Endothelial cell of umbilical vein (primary cell): ENCODE measurements around the gene RTL5. TPM values are rescaled to one million over a fixed set of nuclear protein-coding genes. Genes with fewer than 3 reads are reported as not detected.

ENCODE experiments used
- BruUV-seq: library from RNA; stranded (reverse); fragments of 400-500 nt; replicated peaks from 2 replicates; lab custom pipeline; 2021; lab: Mats Ljungman, UMichigan
- CTCF ChIA-PET: fragments of 300-600, 350-600 bp; sonication (Branson Sonifier 250); formaldehyde crosslinking; loops from one replicate; lab custom pipeline; 2021; ENCODE audit warnings: antibody characterized with exemption, inconsistent platforms; lab: Charles Lee
- POLR2A ChIA-PET: fragments of 300-600, 350-600 bp; sonication (Branson Sonifier 250); formaldehyde crosslinking; loops from one replicate; lab custom pipeline; 2021; ENCODE audit warnings: antibody characterized with exemption, inconsistent platforms; lab: Charles Lee
- DNase-seq: peaks from one replicate; pipeline ENCODE4 v3.0.0-alpha.2; 2011; ENCODE audit warnings: low read depth, low spot score
- FAIRE-seq: peaks from 2 replicates; lab custom pipeline; 2011; peaks lifted over from hg19 to GRCh38; lab: Jason Lieb, UNC
- H2AFZ ChIP-seq: 2 replicates; pipeline ENCODE4 v1.6.0; 2012; ENCODE audit warnings: low read depth, low read length, control low read depth, inconsistent platforms
- H3K27ac ChIP-seq: 2 replicates; pipeline ENCODE4 v1.5.1; 2011; ENCODE audit warnings: low read depth, mild to moderate bottlenecking, control low read depth, low read length, moderate library complexity; ENCODE audit not compliant: insufficient read depth
- H3K27me3 ChIP-seq, 2 experiments: 2 replicates each; pipeline versions ENCODE4 v1.6.0 to v1.6.1; 2011; ENCODE audit warnings: low read length in 2 of 2, mixed read lengths in 1 of 2; ENCODE audit not compliant: control insufficient read depth in 2 of 2, insufficient read depth in 2 of 2
- H3K36me3 ChIP-seq, 2 experiments: 2 replicates in 1 of 2; 3 replicates in 1 of 2; pipeline ENCODE4 v1.5.1; 2011; ENCODE audit warnings: low read length in 2 of 2, mild to moderate bottlenecking in 1 of 2, moderate library complexity in 1 of 2; ENCODE audit not compliant: control insufficient read depth in 2 of 2, insufficient read depth in 2 of 2; ENCODE audit errors: extremely low read depth in 1 of 2
- H3K4me1 ChIP-seq: 3 replicates; pipeline ENCODE4 v1.5.1; 2011; ENCODE audit warnings: mild to moderate bottlenecking, low read length; ENCODE audit not compliant: control insufficient read depth, insufficient read depth; ENCODE audit errors: extremely low read depth
- H3K4me2 ChIP-seq: 2 replicates; pipeline ENCODE4 v1.6.1; 2011; ENCODE audit warnings: low read length, control low read depth, mixed read lengths; ENCODE audit not compliant: insufficient read depth
- H3K4me3 ChIP-seq, 3 experiments: fragments of 200-600 bp in 1 of 3; sonication (generic), shearing (Covaris generic) in 1 of 3; replicated peaks in 1 of 3; 2 replicates each; pipeline ENCODE4 v1.5.1; 2011 to 2016; ENCODE audit warnings: control low read depth in 3 of 3, low read length in 3 of 3, mild to moderate bottlenecking in 2 of 3, inconsistent platforms in 1 of 3, low read depth in 1 of 3, moderate library complexity in 1 of 3; ENCODE audit not compliant: insufficient read depth in 1 of 3
- H3K79me2 ChIP-seq: 2 replicates; pipeline ENCODE4 v1.6.0; 2012; ENCODE audit warnings: low read length, inconsistent platforms; ENCODE audit not compliant: control insufficient read depth, insufficient read depth
- H3K9ac ChIP-seq: replicated peaks from 2 replicates; pipeline ENCODE3; 2011; ENCODE audit warnings: low read length, control low read depth; ENCODE audit not compliant: insufficient read depth; ENCODE audit errors: extremely low read depth
- H3K9me1 ChIP-seq: replicated peaks from 3 replicates; pipeline ENCODE4 v1.6.0; 2011; ENCODE audit warnings: mild to moderate bottlenecking, low read length; ENCODE audit not compliant: control insufficient read depth, insufficient read depth; ENCODE audit errors: extremely low read depth
- H3K9me3 ChIP-seq: replicated peaks from 2 replicates; pipeline ENCODE4 v1.5.1; 2012; ENCODE audit warnings: low read length, inconsistent platforms; ENCODE audit not compliant: control insufficient read depth, insufficient read depth
- H4K20me1 ChIP-seq: replicated peaks from 2 replicates; pipeline ENCODE3; 2011; ENCODE audit warnings: mild to moderate bottlenecking, low read length; ENCODE audit not compliant: control insufficient read depth, insufficient read depth; ENCODE audit errors: extremely low read depth
- EZH2 ChIP-seq: IDR thresholded peaks from 2 replicates; pipeline ENCODE4 v1.6.1; 2012; ENCODE audit warnings: borderline replicate concordance, low read depth, mild to moderate bottlenecking, moderate library complexity, low read length, inconsistent platforms; ENCODE audit not compliant: severe bottlenecking
- FOS ChIP-seq: IDR thresholded peaks from 2 replicates; pipeline ENCODE4 v1.6.1; 2011; ENCODE audit warnings: mild to moderate bottlenecking, low read length, moderate library complexity, borderline replicate concordance; ENCODE audit not compliant: insufficient read depth
- GATA2 ChIP-seq: IDR thresholded peaks from 2 replicates; pipeline ENCODE4 v1.7.0; 2011; ENCODE audit warnings: low read depth, mild to moderate bottlenecking, moderate library complexity, mixed read lengths, low read length; ENCODE audit not compliant: insufficient read length, insufficient read depth
- JUN ChIP-seq: IDR thresholded peaks from 2 replicates; pipeline ENCODE4 v1.6.1; 2011; ENCODE audit warnings: borderline replicate concordance, low read depth; ENCODE audit not compliant: insufficient read length, insufficient read depth
- MYC ChIP-seq: IDR thresholded peaks from one replicate; pipeline ENCODE4 v1.6.1; 2011; ENCODE audit warnings: mild to moderate bottlenecking, low read depth, low read length
- POLR2A ChIP-seq: IDR thresholded peaks from 2 replicates; pipeline ENCODE4 v1.6.1; 2012; ENCODE audit warnings: low read depth, mild to moderate bottlenecking, control low read depth, low read length
- POLR2AphosphoS5 ChIP-seq: IDR thresholded peaks from 2 replicates; pipeline ENCODE4 v1.6.1; 2012; ENCODE audit warnings: low read depth, mild to moderate bottlenecking, control low read depth, low read length, moderate library complexity; ENCODE audit not compliant: insufficient read depth
- dilution Hi-C: fragments of 300-500 bp; cut with MboI; formaldehyde crosslinking; loops from one replicate; pipeline ENCODE4 v1.15.0; 2019; ENCODE audit warnings: low sequenced_read_pairs; ENCODE audit not compliant: extremely low pct_ligation_motif_present
- intact Hi-C: fragments of 100-400 bp; cut with micrococcal nuclease; formaldehyde crosslinking; loops from one replicate; pipeline ENCODE4 v1.10.0; 2022
- polyA plus RNA-seq, 4 experiments: library from polyadenylated mRNA; depleted of rRNA in 3 of 4; stranded (reverse) in 3 of 4; unstranded in 1 of 4; fragments of >200 nt; gene quantifications; 2 replicates each; pipeline versions ENCODE4 v1.2.1 to v1.2.3, GENCODE V29; 2011 to 2012; ENCODE audit warnings: missing spikeins in 1 of 4
- total RNA-seq: library from RNA; stranded (reverse); gene quantifications from 2 replicates; pipeline ENCODE4 v1.2.3, GENCODE V29; 2021
- TF ChIP-seq, protein P1 (sequence below), 2 donors: IDR thresholded peaks; 1 replicate in 1 of 2; 2 replicates in 1 of 2; pipeline ENCODE4 v1.5.1; 2011; ENCODE audit warnings: low read length in 2 of 2, mild to moderate bottlenecking in 2 of 2, moderate library complexity in 2 of 2, control low read depth in 1 of 2, inconsistent platforms in 1 of 2, low read depth in 1 of 2; ENCODE audit not compliant: insufficient read depth in 1 of 2; ENCODE audit errors: extremely low read depth in 1 of 2
- TF ChIP-seq, protein P2 (sequence below): IDR thresholded peaks from 2 replicates; pipeline ENCODE4 v1.6.1; 2011; ENCODE audit not compliant: insufficient read depth, insufficient read length

RTL5 gene
- total and polyA plus RNA-seq, 2 donors (not counting 3 experiments of a cell fraction or from before 2014, with no cell fraction given), result 1.0 to 1.7 TPM

DNA sequence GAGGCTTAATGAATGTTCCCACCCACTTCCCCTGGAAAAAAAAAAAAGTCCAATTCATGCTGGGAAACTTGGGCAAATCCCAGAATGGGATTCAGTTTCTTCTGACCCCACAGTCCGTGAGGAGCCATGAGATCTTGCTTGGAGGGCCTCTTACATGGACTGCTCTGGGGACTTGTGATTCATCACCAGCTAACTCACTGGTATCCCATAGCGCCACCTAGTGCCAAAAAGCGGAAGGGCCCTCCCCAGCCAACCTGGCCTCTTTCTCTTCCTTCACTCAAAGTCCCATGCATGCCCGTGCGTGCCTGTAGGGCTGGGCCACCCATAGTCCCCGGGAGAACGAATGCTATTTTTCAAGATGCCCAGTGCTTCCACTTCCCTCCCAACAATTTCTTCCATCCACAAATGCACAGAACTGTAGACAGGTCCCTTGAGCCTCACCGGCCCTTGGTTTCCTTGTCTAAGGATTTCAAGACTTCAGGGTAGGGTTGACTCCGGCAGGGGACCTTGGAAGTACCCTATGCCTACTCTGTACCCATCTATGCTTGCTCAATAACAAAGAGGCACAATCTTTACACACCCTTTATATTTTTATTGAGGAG, 5.1 kb downstream of the RTL5 start:
- Histone ChIP-seq H3K9me3 (no peaks in the 10 kb centered on the region), H3K4me3 (no peak overlapping the region), H2AFZ (no peak overlapping the region), H3K9ac (no peak overlapping the region), H3K4me1 (peaks cover 56% of the 10 kb centered on the region), H3K4me2 (no peak overlapping the region), H3K27ac (no peak overlapping the region), H3K27me3 (no peaks in the 10 kb centered on the region), H4K20me1 (no peaks in the 10 kb centered on the region), H3K9me1 (no peaks in the 10 kb centered on the region), H3K36me3 (no peaks in the 10 kb centered on the region), H3K79me2 (peaks cover 23% of the 10 kb centered on the region)
- intact Hi-C loops (loop anchor here (1.0 to 5.0 kb wide), 9 partner anchors 46 to 268 kb away; partner anchors contain the start of genes NHSL2 and PIN4), dilution Hi-C loops (no loop called here)
- no TSS peak for BruUV-seq
- CTCF ChIA-PET, result interaction anchor here (1.0 to 8.0 kb wide), 10 partner anchors 46 to 128 kb away, joined by 5 to 122 read pairs (median 8); partner anchors contain the start of gene PIN4
- FAIRE-seq (peak; percentile 97), DNase-seq (peak; percentile 86)
- TF ChIP-seq FOS, result peak; percentile 64
- peak; percentile 24 for TF ChIP-seq POLR2AphosphoS5
- TF ChIP-seq GATA2, result no peak
- TF ChIP-seq, protein P1, sequence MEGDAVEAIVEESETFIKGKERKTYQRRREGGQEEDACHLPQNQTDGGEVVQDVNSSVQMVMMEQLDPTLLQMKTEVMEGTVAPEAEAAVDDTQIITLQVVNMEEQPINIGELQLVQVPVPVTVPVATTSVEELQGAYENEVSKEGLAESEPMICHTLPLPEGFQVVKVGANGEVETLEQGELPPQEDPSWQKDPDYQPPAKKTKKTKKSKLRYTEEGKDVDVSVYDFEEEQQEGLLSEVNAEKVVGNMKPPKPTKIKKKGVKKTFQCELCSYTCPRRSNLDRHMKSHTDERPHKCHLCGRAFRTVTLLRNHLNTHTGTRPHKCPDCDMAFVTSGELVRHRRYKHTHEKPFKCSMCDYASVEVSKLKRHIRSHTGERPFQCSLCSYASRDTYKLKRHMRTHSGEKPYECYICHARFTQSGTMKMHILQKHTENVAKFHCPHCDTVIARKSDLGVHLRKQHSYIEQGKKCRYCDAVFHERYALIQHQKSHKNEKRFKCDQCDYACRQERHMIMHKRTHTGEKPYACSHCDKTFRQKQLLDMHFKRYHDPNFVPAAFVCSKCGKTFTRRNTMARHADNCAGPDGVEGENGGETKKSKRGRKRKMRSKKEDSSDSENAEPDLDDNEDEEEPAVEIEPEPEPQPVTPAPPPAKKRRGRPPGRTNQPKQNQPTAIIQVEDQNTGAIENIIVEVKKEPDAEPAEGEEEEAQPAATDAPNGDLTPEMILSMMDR (IDR thresholded peaks at IDR 0.05; ENCODE audit: extremely low read depth in 1 of 2, insufficient read depth in 1 of 2, low read depth in 1 of 2, low read length in 2 of 2), result peak; percentile 67 to 80
- no peak for TF ChIP-seq MYC
- no peak for TF ChIP-seq POLR2A
- TF ChIP-seq JUN, result peak; percentile 32
- TF ChIP-seq, protein P2, sequence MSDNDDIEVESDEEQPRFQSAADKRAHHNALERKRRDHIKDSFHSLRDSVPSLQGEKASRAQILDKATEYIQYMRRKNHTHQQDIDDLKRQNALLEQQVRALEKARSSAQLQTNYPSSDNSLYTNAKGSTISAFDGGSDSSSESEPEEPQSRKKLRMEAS, result no peak
- TF ChIP-seq EZH2, result no peak
- POLR2A ChIA-PET, result interaction anchor here (0.9 to 1.2 kb wide), 2 partner anchors 97 to 108 kb away, joined by 3 to 5 read pairs; no protein-coding TSS in a partner anchor
